ENCODE data around the gene BEX2.
"Not testable (repeated sequence)": the region's sequence is repeated elsewhere in the genome, so short reads cannot be mapped to it uniquely, and the experiment has no call there.

BEX2 gene

GRCh38 chrX:103310555-103311398 is at the start of gene BEX2:
Gene BEX2, minus strand, starts transcription at chrX:103310990. Its CDS starts 1,014 bp downstream, at chrX:103309976.
- DNase-seq = no peak

GRCh38 chrX:103360092-103360491 is 49.3 kb upstream of the BEX2 start:
- no peak for DNase-seq

- DNase-seq = not testable (repeated sequence)
These were observed 48.8 kb upstream of the BEX2 start for GRCh38 chrX:103359605-103360004.

- no peak for DNase-seq
These were observed 47.1 kb upstream of the BEX2 start for GRCh38 chrX:103357871-103358270.

- no peak for DNase-seq
These were observed 46.1 kb upstream of the BEX2 start for GRCh38 chrX:103356858-103357257.

GRCh38 chrX:103356130-103356798 is 45.5 kb upstream of the BEX2 start, which contains the start of gene TCEAL9:
Gene TCEAL9, plus strand, starts transcription at chrX:103356506. Its CDS starts 1,179 bp downstream, at chrX:103357685.
- no peak for DNase-seq

- DNase-seq = no peak
These were observed 37.0 kb upstream of the BEX2 start for GRCh38 chrX:103347682-103348397.

GRCh38 chrX:103344606-103345005 is 33.8 kb upstream of the BEX2 start:
- DNase-seq = no peak

GRCh38 chrX:103343105-103343504 is 32.3 kb upstream of the BEX2 start:
- DNase-seq = no peak

- DNase-seq = no peak
These were observed 27.9 kb upstream of the BEX2 start for GRCh38 chrX:103338663-103339062.

GRCh38 chrX:103330681-103331288 is 20.0 kb upstream of the BEX2 start:
- no peak for DNase-seq

- DNase-seq = no peak
These were observed 19.2 kb upstream of the BEX2 start, which contains the start of gene TCEAL7 for GRCh38 chrX:103329991-103330390. Gene TCEAL7, plus strand, starts transcription at chrX:103330239. Its CDS starts 1,165 bp downstream, at chrX:103331404.

GRCh38 chrX:103311399-103311780 is 600 bp upstream of the BEX2 start:
- DNase-seq = no peak

GRCh38 chrX:103309860-103310554 is 783 bp downstream of the BEX2 start:
- DNase-seq = no peak

- not testable (repeated sequence) for DNase-seq
These were observed 5.1 kb downstream of the BEX2 start for GRCh38 chrX:103305666-103306065.

GRCh38 chrX:103304705-103305104 is 6.1 kb downstream of the BEX2 start:
- DNase-seq = no peak

GRCh38 chrX:103293118-103293517 is 17.7 kb downstream of the BEX2 start:
- DNase-seq = no peak

GRCh38 chrX:103279624-103280023 is 31.2 kb downstream of the BEX2 start:
- DNase-seq = no peak

GRCh38 chrX:103276581-103277002 is 34.2 kb downstream of the BEX2 start, which contains the start of gene TCEAL5:
Gene TCEAL5, minus strand, starts transcription at chrX:103276750. Its CDS starts 2,187 bp downstream, at chrX:103274563.
- no peak for DNase-seq

- no peak for DNase-seq
These were observed 34.7 kb downstream of the BEX2 start for GRCh38 chrX:103275947-103276567.

GRCh38 chrX:103274284-103274683 is 36.5 kb downstream of the BEX2 start:
- DNase-seq = no peak

All from GF-D8 (cell line).